ENCODE data around the gene TBCE.

- TF ChIP-seq, protein P1, sequence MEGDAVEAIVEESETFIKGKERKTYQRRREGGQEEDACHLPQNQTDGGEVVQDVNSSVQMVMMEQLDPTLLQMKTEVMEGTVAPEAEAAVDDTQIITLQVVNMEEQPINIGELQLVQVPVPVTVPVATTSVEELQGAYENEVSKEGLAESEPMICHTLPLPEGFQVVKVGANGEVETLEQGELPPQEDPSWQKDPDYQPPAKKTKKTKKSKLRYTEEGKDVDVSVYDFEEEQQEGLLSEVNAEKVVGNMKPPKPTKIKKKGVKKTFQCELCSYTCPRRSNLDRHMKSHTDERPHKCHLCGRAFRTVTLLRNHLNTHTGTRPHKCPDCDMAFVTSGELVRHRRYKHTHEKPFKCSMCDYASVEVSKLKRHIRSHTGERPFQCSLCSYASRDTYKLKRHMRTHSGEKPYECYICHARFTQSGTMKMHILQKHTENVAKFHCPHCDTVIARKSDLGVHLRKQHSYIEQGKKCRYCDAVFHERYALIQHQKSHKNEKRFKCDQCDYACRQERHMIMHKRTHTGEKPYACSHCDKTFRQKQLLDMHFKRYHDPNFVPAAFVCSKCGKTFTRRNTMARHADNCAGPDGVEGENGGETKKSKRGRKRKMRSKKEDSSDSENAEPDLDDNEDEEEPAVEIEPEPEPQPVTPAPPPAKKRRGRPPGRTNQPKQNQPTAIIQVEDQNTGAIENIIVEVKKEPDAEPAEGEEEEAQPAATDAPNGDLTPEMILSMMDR (conservative IDR thresholded peaks at IDR 0.05; ENCODE audit: low read depth, low read length), result no peak
- no peak for TF ChIP-seq EZH2 (IDR thresholded peaks at IDR 0.05; ENCODE audit: low read length, unreplicated experiment)
Observed at GRCh38 chr1:235351898-235352297, 15.3 kb upstream of the TBCE start.

Measured in PC-3 (cell line).